NCI-H446 (cell line): Measurements from ENCODE around the gene NKX1-1.
"Not testable (repeated sequence)": the region's sequence is repeated elsewhere in the genome, so short reads cannot be mapped to it uniquely, and the experiment has no call there.

Experiments
- DNase-seq, 2 experiments: peaks; one replicate each; lab custom pipeline; 2025; lab: John Stamatoyannopoulos, UW

NKX1-1 gene

GRCh38 chr4:1373892-1374705 is 32.1 kb downstream of the NKX1-1 start:
- DNase-seq, result no peak

- not testable (repeated sequence) for DNase-seq
These were observed 33.7 kb downstream of the NKX1-1 start for GRCh38 chr4:1372576-1372975.

- DNase-seq, result no peak
These were observed 34.8 kb downstream of the NKX1-1 start for GRCh38 chr4:1371176-1372165.

- DNase-seq, result no peak
These were observed 35.7 kb downstream of the NKX1-1 start for GRCh38 chr4:1370321-1371124.

GRCh38 chr4:1369479-1370079 is 36.7 kb downstream of the NKX1-1 start:
- DNase-seq, result no peak

- no peak for DNase-seq
These were observed 37.2 kb downstream of the NKX1-1 start for GRCh38 chr4:1369091-1369450.

- no peak for DNase-seq
These were observed 37.7 kb downstream of the NKX1-1 start for GRCh38 chr4:1368421-1369090.

- no peak for DNase-seq
These were observed 38.3 kb downstream of the NKX1-1 start for GRCh38 chr4:1367936-1368289.

GRCh38 chr4:1367230-1367935 is 38.9 kb downstream of the NKX1-1 start:
- DNase-seq, result no peak

GRCh38 chr4:1366371-1367229 is 39.6 kb downstream of the NKX1-1 start:
- no peak for DNase-seq

- DNase-seq, result no peak
These were observed 40.7 kb downstream of the NKX1-1 start for GRCh38 chr4:1365271-1366178.

- DNase-seq, result no peak
These were observed 41.5 kb downstream of the NKX1-1 start for GRCh38 chr4:1364748-1365147.

- DNase-seq, result no peak
These were observed 42.0 kb downstream of the NKX1-1 start for GRCh38 chr4:1364217-1364616.

GRCh38 chr4:1363513-1363912 is 42.7 kb downstream of the NKX1-1 start:
- DNase-seq, result no peak

GRCh38 chr4:1362521-1362920 is 43.7 kb downstream of the NKX1-1 start:
- DNase-seq, result no peak

GRCh38 chr4:1362046-1362445 is 44.2 kb downstream of the NKX1-1 start:
- no peak for DNase-seq

- no peak for DNase-seq
These were observed 44.8 kb downstream of the NKX1-1 start for GRCh38 chr4:1361431-1361830.
